ENCODE measurements around the gene RCOR1.

DNA sequence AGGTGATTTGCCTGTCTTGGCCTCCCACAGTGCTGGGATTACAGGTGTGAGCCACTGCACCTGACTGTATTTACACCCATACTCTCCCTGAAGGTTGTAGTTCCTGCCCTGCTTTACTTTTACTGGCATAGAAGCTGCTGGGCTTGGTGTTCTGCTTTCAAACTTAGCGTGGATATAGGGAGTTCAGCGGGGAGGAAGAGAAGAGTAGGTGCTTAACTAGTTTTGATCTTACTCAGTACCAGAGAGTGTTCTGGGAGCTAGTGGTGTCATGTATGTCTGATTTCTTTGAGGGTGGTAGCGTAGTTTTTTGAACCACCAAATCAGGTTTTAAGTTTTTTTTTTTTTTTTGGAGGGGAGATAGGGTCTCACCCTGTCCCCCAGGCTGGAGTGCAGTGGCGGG is 13.8 kb downstream of the RCOR1 start:
- TF ChIP-seq CTCF (IDR thresholded peaks at IDR 0.05) (no peak), EP300 (IDR thresholded peaks at IDR 0.05; ENCODE audit: low read depth) (no peak), POLR2AphosphoS5 (IDR thresholded peaks at IDR 0.05) (no peak)

All from transverse colon (tissue), 4 donors.